ENCODE data around the gene HBG1.

The HBG1 gene

DNA sequence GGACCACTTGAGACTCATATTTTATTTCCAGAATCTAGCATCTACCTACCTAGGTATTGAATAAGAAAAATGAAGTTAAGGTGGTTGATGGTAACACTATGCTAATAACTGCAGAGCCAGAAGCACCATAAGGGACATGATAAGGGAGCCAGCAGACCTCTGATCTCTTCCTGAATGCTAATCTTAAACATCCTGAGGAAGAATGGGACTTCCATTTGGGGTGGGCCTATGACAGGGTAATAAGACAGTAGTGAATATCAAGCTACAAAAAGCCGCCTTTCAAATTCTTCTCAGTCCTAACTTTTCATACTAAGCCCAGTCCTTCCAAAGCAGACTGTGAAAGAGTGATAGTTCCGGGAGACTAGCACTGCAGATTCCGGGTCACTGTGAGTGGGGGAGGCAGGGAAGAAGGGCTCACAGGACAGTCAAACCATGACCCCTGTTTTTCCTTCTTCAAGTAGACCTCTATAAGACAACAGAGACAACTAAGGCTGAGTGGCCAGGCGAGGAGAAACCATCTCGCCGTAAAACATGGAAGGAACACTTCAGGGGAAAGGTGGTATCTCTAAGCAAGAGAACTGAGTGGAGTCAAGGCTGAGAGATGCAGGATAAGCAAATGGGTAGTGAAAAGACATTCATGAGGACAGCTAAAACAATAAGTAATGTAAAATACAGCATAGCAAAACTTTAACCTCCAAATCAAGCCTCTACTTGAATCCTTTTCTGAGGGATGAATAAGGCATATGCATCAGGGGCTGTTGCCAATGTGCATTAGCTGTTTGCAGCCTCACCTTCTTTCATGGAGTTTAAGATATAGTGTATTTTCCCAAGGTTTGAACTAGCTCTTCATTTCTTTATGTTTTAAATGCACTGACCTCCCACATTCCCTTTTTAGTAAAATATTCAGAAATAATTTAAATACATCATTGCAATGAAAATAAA is 24.8 kb downstream of the HBG1 start:
- DNase-seq, result no peak

DNA sequence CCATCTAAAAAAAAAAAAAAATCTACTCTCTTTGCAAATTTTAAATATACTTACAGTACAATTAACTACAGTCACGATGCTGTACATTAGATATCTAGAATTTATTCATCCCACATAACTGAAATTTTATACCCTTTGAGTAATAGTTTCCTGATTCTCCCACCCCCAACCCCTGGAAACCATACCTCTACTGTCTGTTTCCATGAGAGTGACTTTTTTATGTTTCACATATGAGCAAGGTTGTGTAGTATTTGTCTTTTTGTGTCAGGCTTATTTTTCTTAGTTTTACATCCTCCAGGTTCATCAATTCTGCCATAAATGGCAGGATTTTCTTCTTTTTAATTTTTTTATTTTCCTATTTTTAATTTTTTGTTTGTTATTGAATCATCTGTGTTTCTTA is 26.0 kb downstream of the HBG1 start:
- no peak for DNase-seq

DNA sequence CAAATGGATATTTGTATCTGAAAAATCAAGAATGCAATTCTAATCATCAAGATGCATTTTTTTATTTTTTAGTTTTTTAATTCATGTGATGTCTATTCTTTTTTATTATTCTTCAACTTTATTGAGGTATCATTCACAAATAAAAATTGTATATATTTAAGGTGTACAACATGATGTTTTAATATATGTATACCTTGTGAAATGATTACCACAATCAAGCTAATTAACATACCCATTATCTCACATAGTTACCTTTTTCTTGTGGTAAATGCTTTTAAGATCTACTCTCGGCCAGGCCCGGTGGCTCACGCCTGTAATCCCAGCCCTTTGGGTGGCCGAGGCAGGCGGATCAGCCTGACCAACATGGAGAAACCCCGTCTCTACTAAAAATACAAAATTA is 26.5 kb downstream of the HBG1 start:
- no peak for DNase-seq

GRCh38 chr11:5210376-5210885 is 39.2 kb downstream of the HBG1 start:
- DNase-seq, result no peak

DNA sequence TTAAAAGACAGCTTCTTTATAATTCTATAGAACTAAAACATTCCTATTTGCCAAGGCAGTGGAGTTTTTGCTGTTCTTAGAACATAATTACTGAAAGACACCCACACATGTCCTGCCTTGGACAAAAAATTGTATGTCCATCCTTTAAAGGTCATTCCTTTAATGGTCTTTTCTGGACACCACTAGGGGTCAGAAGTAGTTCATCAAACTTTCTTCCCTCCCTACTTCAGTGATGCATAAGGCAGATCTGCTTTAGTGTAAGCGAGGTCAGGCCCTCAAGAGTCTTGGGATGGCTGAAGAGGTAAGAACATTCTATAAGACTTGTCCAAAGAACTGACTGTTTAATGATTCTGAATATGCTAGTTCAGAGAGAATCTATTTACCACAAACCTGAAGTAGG is 44.9 kb downstream of the HBG1 start:
- DNase-seq, result no peak

- DNase-seq, result no peak
Measured at GRCh38 chr11:5203366-5203765, 46.3 kb downstream of the HBG1 start.

GRCh38 chr11:5200582-5200981 is 49.1 kb downstream of the HBG1 start, which contains the start of gene OR51V1:
Gene OR51V1 (minus strand): TSS chr11:5200682. CDS start chr11:5200682, 0 bp downstream.
- DNase-seq, result no peak

DNA sequence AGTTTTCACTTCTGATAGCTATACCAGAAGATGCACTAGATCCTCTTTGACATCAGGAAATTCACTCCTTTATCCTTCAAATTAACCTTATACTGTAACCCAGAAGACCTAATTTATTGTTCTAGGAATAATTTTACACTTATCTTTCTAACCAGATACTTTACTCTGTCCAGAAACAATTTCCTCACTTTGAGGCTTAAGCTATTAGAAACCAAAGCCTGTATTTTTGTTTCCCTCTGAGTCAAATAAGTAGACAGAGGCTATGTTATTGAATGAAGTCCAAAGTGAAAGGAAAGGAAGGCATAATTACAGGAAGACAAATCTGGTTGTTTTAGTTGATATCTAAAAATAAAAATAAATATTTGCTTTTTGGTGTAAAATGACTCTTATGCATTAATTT is 51.4 kb downstream of the HBG1 start:
- DNase-seq, result no peak
